GM19467 (cell line): ENCODE measurements around the gene RTP2.

Experiments used
- ATAC-seq: cut with Tn5 transposase; IDR thresholded peaks from one replicate; pipeline ENCODE4 v1.9.1; 2021; ENCODE audit warnings: mild to moderate bottlenecking, moderate library complexity; ENCODE audit not compliant: unreplicated experiment

RTP2 gene

GRCh38 chr3:187677604-187678003 is 24.8 kb downstream of the RTP2 start:
- ATAC-seq = no peak

DNA sequence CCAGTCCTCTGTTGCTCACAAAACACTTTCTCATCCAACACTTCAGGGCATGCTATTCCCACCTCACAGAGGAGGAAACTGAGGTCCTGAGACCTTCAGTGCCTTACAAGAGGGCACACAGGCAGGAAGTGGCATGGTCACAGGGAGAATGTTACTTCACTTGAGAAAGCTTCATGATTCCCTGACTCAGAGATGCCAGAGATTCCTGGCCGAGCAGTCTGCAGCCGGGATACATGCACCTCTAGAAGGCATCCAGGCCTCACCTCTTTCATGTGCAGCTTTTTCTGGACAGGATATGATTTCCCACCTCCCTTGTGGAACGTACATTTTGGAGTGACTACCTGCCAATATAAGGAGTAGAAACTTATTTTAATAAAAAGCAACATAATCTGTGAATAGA is 29.3 kb downstream of the RTP2 start:
- no peak for ATAC-seq

DNA sequence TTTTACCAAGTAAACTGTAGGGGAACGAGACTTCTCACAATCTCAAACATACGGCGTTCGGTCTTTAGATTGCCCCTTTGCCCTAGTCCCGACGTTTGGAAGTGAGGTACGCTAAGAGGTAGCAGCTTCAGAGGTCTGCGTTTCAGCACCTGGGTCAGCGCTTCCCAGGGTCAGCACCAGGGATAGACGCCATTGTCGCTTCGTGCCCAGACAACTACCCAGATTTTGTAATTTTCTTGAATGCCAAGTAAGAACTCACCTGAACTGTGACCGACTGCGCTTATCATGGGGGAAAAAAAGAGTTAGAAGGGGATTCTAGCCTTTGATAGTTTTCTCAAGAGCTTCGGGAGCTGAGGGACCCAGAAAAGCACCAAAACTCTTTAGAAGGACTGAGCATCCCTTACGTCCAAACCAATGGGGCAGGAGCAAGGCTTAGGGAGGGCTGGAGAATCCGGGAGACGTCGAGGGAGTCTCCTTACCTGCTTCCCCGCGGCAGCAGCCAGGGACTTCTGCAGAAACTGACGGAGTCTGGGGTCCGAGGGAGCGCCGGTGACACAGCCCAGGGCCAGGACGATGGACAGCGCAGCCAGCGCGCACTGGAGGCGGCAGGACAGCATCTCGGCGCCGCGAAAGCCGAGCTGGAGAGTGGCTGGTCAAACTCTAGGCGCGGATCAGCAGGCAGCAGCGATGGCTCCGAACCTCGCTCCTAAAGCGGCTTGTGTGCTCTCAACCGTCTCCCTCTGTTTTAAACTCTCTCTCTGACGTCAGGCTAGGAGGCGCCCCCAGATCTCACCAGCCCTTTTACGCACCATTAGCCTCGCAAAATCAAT is 32.5 kb downstream of the RTP2 start, which contains the start of gene SST:
TSS of gene SST (minus strand) at position 720 of the 830 bp plus-strand sequence. CDS start at position 617, 103 bp downstream.
- no peak for ATAC-seq

- ATAC-seq = no peak
These were observed 34.8 kb downstream of the RTP2 start for GRCh38 chr3:187667526-187667925.

GRCh38 chr3:187665764-187666402 is 36.5 kb downstream of the RTP2 start:
- ATAC-seq = no peak

DNA sequence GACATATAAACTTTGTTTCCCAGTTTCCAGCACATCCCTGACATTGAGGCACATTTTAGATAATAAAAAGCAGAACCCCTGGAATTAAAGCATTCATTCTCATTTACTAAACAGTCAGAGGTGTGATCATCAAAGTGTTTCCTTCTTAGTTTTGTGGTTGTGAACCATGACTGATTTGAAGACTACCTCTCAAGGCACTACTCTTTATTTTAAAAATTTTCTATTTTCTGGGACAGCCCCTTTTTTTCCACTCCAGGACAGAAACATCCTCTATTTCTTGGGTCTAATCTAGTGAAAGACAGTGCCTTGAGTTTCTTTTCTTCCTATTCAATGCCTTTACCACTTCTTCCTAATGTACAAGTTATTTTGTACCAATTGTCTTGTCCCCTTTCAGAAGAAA is 37.3 kb downstream of the RTP2 start:
- no peak for ATAC-seq

GRCh38 chr3:187662848-187663409 is 39.4 kb downstream of the RTP2 start:
- ATAC-seq = no peak

DNA sequence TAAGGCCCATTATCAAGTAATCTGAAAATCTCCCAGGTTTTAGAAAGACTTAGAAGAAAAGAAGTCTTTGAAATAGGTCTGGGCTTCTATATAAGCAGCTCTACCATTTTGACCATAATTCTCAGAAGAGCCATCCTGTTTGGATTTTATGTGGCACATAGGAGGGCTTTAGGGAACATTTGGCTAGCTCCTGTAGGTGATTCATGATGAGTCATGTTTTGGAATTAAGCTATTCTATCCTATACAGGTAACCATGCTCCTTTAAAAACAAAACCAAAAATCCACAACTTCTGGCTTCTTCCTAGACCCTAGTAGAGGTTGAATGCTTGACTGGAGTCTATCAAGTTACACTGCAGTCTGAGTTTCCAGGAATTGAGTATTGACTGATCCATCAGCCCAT is 41.1 kb downstream of the RTP2 start:
- ATAC-seq = no peak

DNA sequence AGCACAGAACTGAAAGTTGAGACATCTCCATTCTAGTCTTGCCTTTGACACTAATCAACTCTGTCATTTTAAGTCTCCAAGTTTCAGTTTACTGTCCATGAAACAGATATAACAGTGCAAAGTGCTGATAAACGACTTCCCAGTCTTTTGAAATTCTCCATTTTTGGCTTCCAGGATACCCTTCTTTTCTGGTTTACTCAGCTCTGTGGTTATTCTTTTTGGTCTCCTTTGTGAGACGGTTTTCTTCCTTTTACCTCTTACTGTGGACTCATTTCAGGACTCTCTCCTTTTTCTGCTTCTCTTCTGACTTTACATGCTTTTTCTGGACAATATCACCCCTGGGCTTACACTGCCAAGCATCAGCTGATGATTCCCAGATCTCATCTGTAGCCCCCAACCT is 51.1 kb downstream of the RTP2 start:
- no peak for ATAC-seq
